HG02678 (cell line): ENCODE results near the gene FAF1.
"Not testable (repeated sequence)": the region's sequence is repeated elsewhere in the genome, so short reads cannot be mapped to it uniquely, and the experiment has no call there.

ENCODE experiments used
- ATAC-seq: cut with Tn5 transposase; IDR thresholded peaks from one replicate; pipeline ENCODE4 v1.9.1; 2021; ENCODE audit warnings: mild to moderate bottlenecking, moderate library complexity; ENCODE audit not compliant: unreplicated experiment

FAF1 gene

DNA sequence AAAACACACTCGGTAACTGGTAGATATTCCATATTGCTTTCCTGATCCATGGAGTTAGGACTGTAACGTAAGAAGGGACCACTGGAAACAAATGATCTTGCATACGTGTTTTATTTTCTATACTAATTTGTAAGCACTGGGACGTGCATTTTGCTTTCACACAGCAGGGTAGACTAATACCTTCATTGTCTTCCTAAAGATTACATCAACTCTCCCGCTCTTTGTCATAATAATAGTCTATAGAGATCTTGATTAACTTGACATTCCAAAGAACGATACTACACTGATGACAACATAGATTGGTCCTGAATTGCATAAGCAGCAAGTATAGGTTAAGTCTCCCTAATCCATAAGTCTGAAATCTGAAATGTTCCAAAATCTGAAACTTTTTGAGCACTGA lies 166.5 kb downstream of the FAF1 start:
- no peak for ATAC-seq

DNA sequence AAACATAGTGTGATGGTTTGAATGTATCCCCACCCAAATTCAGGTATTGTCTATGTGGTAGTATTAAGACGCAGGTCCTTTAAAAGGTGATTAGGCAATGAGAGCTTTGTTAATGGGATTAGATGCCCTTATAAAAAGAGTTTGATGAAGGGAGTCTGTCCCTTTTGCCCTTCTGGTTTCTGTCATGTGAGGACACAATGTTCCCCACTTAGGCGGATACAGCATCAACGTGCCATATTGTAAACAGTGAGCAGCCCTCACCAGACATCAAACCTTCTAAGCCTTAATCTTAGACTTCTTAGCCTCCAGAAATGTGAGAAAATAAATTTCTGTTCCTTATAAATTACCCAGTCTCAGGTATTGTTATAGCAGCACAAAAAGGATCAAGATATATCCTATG lies 172.8 kb downstream of the FAF1 start:
- ATAC-seq = no peak

GRCh38 chr1:50783286-50783685 lies 176.8 kb downstream of the FAF1 start:
- ATAC-seq = no peak

DNA sequence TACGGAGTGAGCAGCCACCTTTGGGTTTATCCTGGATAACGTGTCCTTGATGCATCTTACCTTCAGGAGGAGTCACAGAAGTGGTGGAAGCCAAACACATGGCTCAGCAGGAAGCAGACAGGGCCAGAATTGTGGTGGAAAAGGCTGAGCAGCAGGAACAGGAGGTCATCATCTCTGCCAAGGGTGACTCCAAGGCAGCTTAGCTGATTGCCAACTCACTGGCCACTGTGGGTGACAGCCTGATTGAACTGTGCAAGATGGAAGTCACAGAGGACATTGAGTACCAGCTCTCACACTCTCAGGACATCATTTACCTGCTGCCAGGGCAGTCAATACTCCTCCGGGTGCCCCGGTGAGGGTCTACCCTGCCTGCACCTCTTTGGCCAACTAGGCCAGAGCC lies 179.3 kb downstream of the FAF1 start:
- ATAC-seq = no peak

- ATAC-seq = no peak
Observed at GRCh38 chr1:50779801-50780200, 180.3 kb downstream of the FAF1 start.

DNA sequence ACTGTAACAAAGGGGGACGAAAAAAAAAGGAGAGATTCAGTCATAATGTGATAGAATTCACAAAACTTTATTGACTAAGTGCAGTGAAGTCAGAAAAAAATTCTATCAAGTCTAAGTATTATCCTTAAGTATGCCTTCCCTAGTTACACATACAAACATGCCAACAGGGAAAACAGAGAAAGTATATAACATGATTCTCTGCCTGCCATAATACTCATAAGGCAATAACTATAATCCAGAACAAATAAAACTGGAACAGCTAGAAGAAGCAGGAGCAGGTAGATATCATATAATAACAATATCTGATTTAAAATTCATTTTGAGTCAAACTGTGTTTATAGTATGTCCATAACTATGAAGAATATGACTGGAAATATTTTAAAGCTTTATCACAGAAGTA lies 184.3 kb downstream of the FAF1 start:
- no peak for ATAC-seq

GRCh38 chr1:50774759-50775351 lies 185.2 kb downstream of the FAF1 start:
- no peak for ATAC-seq

GRCh38 chr1:50766688-50767087 lies 193.4 kb downstream of the FAF1 start:
- no peak for ATAC-seq

- ATAC-seq = not testable (repeated sequence)
Observed at GRCh38 chr1:50756543-50756942, 203.5 kb downstream of the FAF1 start.

DNA sequence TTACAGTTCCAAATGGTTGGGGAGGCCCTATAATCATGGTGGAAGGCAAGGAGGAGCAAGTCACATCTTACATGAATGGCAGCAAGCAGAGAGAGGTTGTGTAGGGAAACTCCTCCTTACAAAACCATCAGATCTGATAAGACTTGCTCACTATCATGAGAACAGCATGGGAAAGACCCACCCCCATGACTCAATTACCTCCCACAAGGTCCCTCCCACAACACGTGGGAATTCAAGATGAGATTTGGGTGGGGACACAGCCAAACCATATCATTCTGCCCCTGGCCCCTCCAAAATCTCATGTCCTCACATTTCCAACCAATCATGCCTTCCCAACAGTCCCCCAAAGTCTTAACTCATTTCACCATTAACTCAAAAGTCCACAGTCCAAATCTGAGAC lies 205.3 kb downstream of the FAF1 start:
- ATAC-seq = not testable (repeated sequence)

DNA sequence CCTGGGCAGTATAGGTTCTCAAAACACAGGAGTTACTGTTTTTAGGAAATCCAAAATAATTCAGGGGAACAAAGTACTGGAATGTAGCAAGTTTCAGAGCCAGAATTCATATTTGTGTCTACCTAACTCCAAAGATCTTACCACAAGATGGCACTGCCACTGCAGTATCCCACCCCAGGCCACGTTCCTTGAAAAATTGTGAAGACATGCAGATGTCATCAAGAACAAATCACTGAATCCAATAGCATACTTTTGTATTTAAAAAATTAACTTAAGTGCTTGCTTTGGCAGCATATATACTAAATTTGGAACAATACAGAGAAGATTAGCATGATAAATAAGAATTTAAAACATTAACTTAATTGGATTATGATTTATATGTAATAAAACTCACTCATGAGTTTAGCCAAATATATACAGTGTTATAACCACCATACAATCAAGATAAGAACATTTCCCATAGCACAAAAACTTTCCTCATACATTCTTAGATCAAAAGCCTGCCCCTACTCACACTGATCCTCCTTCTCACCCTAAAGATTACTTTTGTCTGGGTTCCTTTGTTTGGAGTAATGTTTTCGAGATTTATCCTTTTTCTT lies 209.9 kb downstream of the FAF1 start:
- ATAC-seq = no peak

DNA sequence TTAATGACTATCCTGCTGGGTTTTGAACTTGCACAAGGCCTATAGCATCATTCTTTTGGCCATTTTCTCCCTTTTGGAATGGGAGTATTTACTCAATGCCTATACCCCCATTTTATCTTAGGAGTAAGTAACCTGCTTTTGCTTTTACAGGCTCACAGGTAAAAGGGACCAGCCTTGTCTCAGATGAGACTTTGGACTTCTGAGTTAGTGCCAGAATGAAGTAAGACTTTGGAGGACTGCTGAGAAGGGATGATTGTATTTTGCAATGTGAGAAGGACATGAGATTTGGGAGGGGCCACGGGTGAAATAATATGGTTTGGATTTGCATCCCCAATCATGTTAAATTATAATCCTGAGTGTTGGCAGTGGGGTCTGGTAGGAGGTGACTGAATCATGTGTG lies 212.7 kb downstream of the FAF1 start:
- ATAC-seq = no peak

- ATAC-seq = no peak
Observed at GRCh38 chr1:50742523-50742922, 217.5 kb downstream of the FAF1 start.

DNA sequence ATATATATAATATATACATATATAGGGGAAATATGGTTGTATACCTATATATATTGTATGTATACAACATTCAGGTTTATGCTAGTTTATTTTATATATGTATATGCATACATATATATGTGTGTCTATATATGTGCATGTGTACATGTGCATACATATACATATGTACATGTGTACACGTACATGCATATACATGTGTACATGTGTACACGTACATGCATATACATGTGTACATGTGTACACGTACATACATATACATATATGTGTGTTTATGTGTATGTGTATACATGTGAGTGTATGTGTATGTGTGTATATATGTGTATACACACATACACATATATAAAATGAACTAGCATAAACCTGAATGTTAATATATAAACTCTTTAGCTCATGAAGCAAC lies 220.9 kb downstream of the FAF1 start:
- no peak for ATAC-seq

- ATAC-seq = no peak
Observed at GRCh38 chr1:50735443-50735842, 224.6 kb downstream of the FAF1 start.

- ATAC-seq = not testable (repeated sequence)
Observed at GRCh38 chr1:50727578-50727977, 232.5 kb downstream of the FAF1 start.

- ATAC-seq = peak; percentile 83
Observed at GRCh38 chr1:50724626-50725286, 235.3 kb downstream of the FAF1 start.

- no peak for ATAC-seq
Observed at GRCh38 chr1:50720457-50721053, 239.5 kb downstream of the FAF1 start.

DNA sequence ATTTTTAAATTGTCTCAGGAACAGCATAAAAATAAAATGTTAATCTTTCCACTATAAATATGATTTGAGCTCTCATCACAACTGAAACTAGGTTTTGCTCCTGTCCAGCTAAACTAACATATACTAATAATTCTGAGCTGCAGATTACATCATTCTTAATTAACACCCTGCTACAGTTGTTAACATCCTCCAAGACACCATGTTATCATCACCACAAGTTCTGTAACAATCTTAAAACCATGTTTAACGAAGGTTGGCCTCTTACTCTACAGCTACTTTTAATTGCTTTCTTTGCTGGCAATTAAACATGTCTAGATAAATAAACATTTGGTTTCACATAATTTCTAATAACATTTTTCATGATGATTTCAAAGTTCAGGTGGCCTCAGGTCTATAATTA lies 240.9 kb downstream of the FAF1 start:
- no peak for ATAC-seq

GRCh38 chr1:50717327-50717726 lies 242.7 kb downstream of the FAF1 start:
- no peak for ATAC-seq

GRCh38 chr1:50716455-50716854 lies 243.6 kb downstream of the FAF1 start:
- ATAC-seq = not testable (repeated sequence)

GRCh38 chr1:50710099-50710498 lies 250.0 kb downstream of the FAF1 start:
- no peak for ATAC-seq
